Mucosa of stomach (tissue), 1 donor: Measurements from ENCODE around the gene GOLGA6L4.
"Not testable (repeated sequence)": the region's sequence is repeated elsewhere in the genome, so short reads cannot be mapped to it uniquely, and the experiment has no call there.

Source experiments
- H3K27me3 ChIP-seq: one replicate; pipeline ENCODE4 v1.7.0; 2013; ENCODE audit warnings: mild to moderate bottlenecking, low read length; ENCODE audit not compliant: control insufficient read depth, insufficient read depth
- H3K36me3 ChIP-seq: one replicate; pipeline ENCODE4 v1.7.0; 2013; ENCODE audit warnings: low read length; ENCODE audit not compliant: control insufficient read depth, insufficient read depth
- H3K4me1 ChIP-seq: one replicate; pipeline ENCODE4 v1.7.0; 2013; ENCODE audit warnings: mild to moderate bottlenecking, low read length; ENCODE audit not compliant: control insufficient read depth, insufficient read depth
- H3K4me3 ChIP-seq: one replicate; pipeline ENCODE4 v1.7.0; 2013; ENCODE audit warnings: low read length
- H3K9ac ChIP-seq: one replicate; pipeline ENCODE4 v1.7.0; 2013; ENCODE audit warnings: mild to moderate bottlenecking, low read length, moderate library complexity
- H3K9me3 ChIP-seq: one replicate; pipeline ENCODE4 v1.7.0; 2013; ENCODE audit warnings: mild to moderate bottlenecking, low read length, moderate library complexity; ENCODE audit not compliant: control insufficient read depth
- donor health status: Pancreatic carcinoma.

The GOLGA6L4 gene

GRCh38 chr15:84235573-84235972 is at the start of gene GOLGA6L4:
TSS of gene GOLGA6L4 (plus strand) at chr15:84235773. CDS start at chr15:84235835, 62 bp downstream.
- H3K27me3 ChIP-seq, H3K4me1 ChIP-seq, H3K36me3 ChIP-seq, H3K4me3 ChIP-seq, H3K9me3 ChIP-seq, H3K9ac ChIP-seq: not testable (repeated sequence)

DNA sequence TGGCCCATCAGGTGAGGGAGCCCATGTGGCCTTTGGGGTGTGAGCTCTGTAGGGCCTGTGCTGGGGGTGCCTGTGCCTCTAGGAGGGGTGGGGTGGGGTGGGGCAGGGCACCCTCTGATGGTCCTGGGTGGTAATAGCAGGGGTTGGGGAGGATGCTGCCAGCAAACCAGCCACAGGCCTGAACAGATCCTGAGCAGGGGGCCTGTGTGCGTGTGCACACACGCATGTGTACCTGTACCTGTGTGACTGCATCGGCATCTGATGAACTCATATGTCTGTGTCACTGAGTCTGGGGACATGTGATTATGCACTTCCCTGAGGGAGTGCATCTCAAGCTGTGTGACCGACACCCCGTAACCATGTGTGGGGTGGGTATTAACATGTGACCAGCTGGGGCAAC is 42.6 kb upstream of the GOLGA6L4 start:
- not testable (repeated sequence) for H3K4me3 ChIP-seq, H3K27me3 ChIP-seq, H3K9ac ChIP-seq, H3K4me1 ChIP-seq, H3K9me3 ChIP-seq, H3K36me3 ChIP-seq

DNA sequence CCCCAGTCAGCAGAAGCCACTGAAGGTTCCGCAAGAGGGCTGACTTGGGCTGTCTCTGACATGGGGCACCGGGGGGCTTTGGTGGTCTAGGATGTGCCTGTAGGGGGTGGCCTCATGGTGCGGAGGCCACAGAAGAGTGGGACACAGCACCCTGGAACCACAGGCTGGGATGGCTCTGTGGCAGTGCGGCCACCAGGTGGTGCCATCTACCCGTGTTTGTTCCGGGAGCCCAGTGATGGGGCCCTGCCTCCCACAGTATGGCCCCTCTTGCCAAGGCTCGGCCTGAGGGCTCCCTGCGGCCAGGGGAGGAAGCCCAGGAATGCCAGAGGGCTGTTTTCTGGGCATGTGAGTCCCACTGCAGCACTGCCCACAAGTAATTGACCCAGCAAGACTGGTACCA is 40.0 kb upstream of the GOLGA6L4 start:
- not testable (repeated sequence) for H3K36me3 ChIP-seq, H3K9me3 ChIP-seq, H3K9ac ChIP-seq, H3K4me3 ChIP-seq, H3K27me3 ChIP-seq, H3K4me1 ChIP-seq

GRCh38 chr15:84196530-84197188 is 38.9 kb upstream of the GOLGA6L4 start:
- not testable (repeated sequence) for H3K9ac ChIP-seq, H3K4me1 ChIP-seq, H3K36me3 ChIP-seq, H3K9me3 ChIP-seq, H3K27me3 ChIP-seq, H3K4me3 ChIP-seq

DNA sequence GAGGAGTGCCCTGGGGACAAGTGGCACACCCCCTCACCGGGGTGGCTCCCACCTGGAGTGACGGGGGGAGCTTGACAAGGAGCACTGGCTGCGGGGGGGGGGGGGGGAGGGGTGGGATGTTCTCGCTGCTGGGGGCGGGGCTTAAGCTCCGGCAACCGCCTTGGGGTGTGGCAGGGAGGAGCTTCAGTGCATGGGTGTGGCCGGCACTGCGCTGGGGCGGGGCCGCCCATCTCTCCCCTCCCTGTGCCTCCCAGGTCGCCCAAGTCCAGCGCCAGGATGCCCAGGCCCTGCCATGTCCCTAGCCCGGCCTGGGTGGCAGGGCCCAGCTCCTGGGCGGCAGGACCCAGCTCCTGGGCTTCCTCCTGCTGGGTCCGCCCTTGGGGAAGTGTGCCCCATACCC is 35.7 kb upstream of the GOLGA6L4 start:
- H3K4me1 ChIP-seq, H3K9ac ChIP-seq, H3K4me3 ChIP-seq, H3K9me3 ChIP-seq, H3K27me3 ChIP-seq, H3K36me3 ChIP-seq: not testable (repeated sequence)

DNA sequence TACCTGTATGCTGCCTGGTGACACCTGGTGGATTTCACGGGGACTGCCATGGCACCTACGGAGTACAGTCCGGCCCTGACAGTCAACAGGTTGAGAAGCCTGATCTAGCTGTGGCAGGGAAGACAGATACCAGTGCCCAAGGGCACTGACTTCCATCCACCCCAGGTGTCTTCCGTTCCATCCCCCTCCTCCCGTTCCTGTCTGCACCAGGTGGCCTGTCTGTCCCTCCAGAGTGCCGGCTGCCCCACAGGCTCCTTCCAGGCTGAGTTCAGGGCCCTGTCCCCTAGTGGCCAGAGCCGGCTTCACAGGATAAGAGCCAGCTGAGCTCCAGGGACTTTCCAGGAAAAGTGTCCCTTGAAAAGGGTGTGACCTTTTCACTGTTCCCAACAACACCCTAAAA is 10.9 kb downstream of the GOLGA6L4 start:
- not testable (repeated sequence) for H3K9me3 ChIP-seq, H3K9ac ChIP-seq, H3K27me3 ChIP-seq, H3K36me3 ChIP-seq, H3K4me1 ChIP-seq, H3K4me3 ChIP-seq
